ENCODE data around the gene TM2D3. TPM values are rescaled to one million over a fixed set of nuclear protein-coding genes. Genes with fewer than 3 reads are reported as not detected.
A peak's percentile ranks its signal among the peaks of the same experiment; 100 is the strongest.

TM2D3 gene
- total RNA-seq, 1 experiment from 2014 or later, result 34.9 TPM

- WGBS (ENCODE audit: extremely low coverage, insufficient read length, low lambda C conversion rate), result no CpG with 5 or more reads among the region's 10 CpGs
- no peak overlapping the region for H3K9ac ChIP-seq (ENCODE audit: extremely low read depth, insufficient read length, low read length)
- no peak overlapping the region for H3T11ph ChIP-seq (ENCODE audit: low read length)
- no peak overlapping the region for H4K8ac ChIP-seq (replicated peaks; ENCODE audit: insufficient read length, low read depth, low read length)
- H3K23me2 ChIP-seq (ENCODE audit: insufficient read length, low read depth, low read length, poor library complexity, severe bottlenecking), result no peaks in the 10 kb centered on the region
- H3K56ac ChIP-seq (ENCODE audit: insufficient read length, low read depth, low read length), result no peak overlapping the region
- no peak overlapping the region for H2BK12ac ChIP-seq (ENCODE audit: insufficient read length, low read depth, low read length)
- H3K18ac ChIP-seq (ENCODE audit: insufficient read length, low read depth, low read length), result no peak overlapping the region
- H3K14ac ChIP-seq (ENCODE audit: insufficient read depth, low read length), result no peak overlapping the region
- no peak overlapping the region for H2BK15ac ChIP-seq (ENCODE audit: low read depth, low read length)
- H2BK5ac ChIP-seq (ENCODE audit: insufficient read length, low read length), result no peak overlapping the region
- H2BK120ac ChIP-seq (ENCODE audit: low read depth, low read length, poor library complexity, severe bottlenecking), result no peak overlapping the region
- no peak overlapping the region for H3K4me2 ChIP-seq (ENCODE audit: insufficient read depth, insufficient read length, low read length)
- no peak overlapping the region for H3K27ac ChIP-seq (ENCODE audit: insufficient read length, low read depth, low read length)
- peaks cover 17 to 23% of the 10 kb centered on the region in 2 experiments for H3K9me3 Mint-ChIP-seq
- no peak overlapping the region for H4K5ac ChIP-seq (ENCODE audit: insufficient read length, low read depth, low read length)
- no peak overlapping the region for H2AFZ ChIP-seq (ENCODE audit: low read length)
- H3K4me3 Mint-ChIP-seq, result no peak overlapping the region
- H3K27me3 ChIP-seq (ENCODE audit: insufficient read depth, low read length), result no peaks in the 10 kb centered on the region
- H3K4me1 Mint-ChIP-seq, result peaks cover 36 to 39% of the 10 kb centered on the region in 2 experiments
- H3K4me1 ChIP-seq (ENCODE audit: insufficient read depth, low read length), result peaks cover 5% of the 10 kb centered on the region; the same call in 1 of the 2 replicates
- no peaks in the 10 kb centered on the region for H3K9me3 ChIP-seq (ENCODE audit: control insufficient read depth, low read depth, low read length)
- H2BK20ac ChIP-seq (ENCODE audit: low read depth, low read length, poor library complexity, severe bottlenecking), result no peak overlapping the region
- no peak overlapping the region for H3K4ac ChIP-seq (ENCODE audit: low read depth, low read length)
- H3K79me2 ChIP-seq (ENCODE audit: insufficient read depth, low read length), result 0 out of 2 replicates have a peak, but pooled peaks cover 2% of the 10 kb centered on the region
- H4K20me1 ChIP-seq (ENCODE audit: control insufficient read depth, insufficient read depth, insufficient read length), result no peaks in the 10 kb centered on the region
- H3K27ac Mint-ChIP-seq, result peak overlapping the region in 1 of 3 experiments; percentile 25; a peak in 2 of 7 replicates
- no peak for DNase-seq
- peaks cover 10% of the 10 kb centered on the region for H3K27me3 Mint-ChIP-seq (ENCODE audit: low read depth)
- peaks cover 15 to 26% (median 17%) of the 10 kb centered on the region in 3 experiments for H3K36me3 Mint-ChIP-seq (ENCODE audit: insufficient read depth in 1 of 3, low read depth in 3 of 3)
- no peak overlapping the region for H2AK5ac ChIP-seq (ENCODE audit: insufficient read length, low read length)
- no peak overlapping the region for H4K91ac ChIP-seq (ENCODE audit: insufficient read length, low read depth, low read length)
- no peak overlapping the region for H3K23ac ChIP-seq (ENCODE audit: insufficient read length, low read depth, low read length)
- TF ChIP-seq CTCF (conservative IDR thresholded peaks at IDR 0.05), result no peak
- H3K79me1 ChIP-seq (ENCODE audit: insufficient read depth, low read depth, low read length, poor library complexity, severe bottlenecking), result no peaks in the 10 kb centered on the region
Measured at GRCh38 chr15:101620671-101621070, 31.5 kb downstream of the TM2D3 start.

Measured in H9 (cell line).